MM.1S (cell line): ENCODE data around the gene NPEPL1.

Experiments used
- EZH2 ChIP-seq: fragments of 300-600 bp; sonication (generic); optimal IDR thresholded peaks from 2 replicates; pipeline ENCODE3; 2017; ENCODE audit warnings: low read depth, mild to moderate bottlenecking, antibody characterized with exemption, low read length, mixed read lengths
- EZH2phosphoT487 ChIP-seq: fragments of 300-600 bp; sonication (generic); IDR thresholded peaks from 2 replicates; pipeline ENCODE4 v1.6.1; 2018; ENCODE audit warnings: antibody characterized with exemption, low read length
- TF ChIP-seq, protein P1 (sequence below): fragments of 300-600 bp; sonication (generic); IDR thresholded peaks from 2 replicates; pipeline ENCODE4 v1.5.1; 2016; ENCODE audit warnings: antibody characterized with exemption, low read length, mixed read lengths

DNA sequence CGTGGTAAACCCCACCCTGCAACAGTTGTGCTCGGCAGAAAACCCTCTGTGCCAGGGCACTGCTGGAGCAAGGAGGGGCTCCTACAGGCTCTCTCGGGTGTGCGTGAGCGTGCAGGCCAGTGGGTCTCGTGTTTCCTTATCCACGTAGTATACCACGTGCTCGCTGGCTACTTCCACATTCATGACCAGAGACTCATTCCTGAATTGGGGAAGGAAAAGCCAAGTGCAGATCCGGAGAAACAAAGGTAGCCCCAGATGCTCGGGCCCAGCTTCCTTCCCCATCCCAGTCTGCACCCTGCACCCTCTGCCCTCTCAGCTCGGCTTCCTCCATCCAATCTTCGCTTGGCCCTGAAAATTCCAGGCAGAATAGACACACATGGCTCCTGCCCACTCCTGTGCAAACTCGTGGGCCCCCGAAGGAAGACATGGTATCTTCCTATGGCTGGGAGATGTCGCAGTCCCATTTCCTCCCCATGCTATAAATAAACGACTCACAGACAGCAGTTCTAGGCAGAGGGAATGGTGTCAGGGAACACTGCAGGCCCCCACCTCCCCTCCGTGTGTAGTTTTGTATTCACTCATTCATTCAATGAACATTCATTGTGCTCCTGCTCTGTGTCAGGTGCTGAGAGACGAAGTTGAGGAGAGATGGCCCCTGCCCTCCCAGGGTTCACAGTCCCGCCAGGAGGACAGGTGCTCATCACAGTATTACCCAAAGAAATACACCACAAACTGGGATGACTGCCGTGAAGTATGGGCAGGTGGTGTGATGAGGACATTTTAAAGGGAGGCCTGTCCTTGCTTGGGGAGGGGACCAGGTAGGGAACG lies 29.6 kb downstream of the NPEPL1 start:
- TF ChIP-seq, protein P1, sequence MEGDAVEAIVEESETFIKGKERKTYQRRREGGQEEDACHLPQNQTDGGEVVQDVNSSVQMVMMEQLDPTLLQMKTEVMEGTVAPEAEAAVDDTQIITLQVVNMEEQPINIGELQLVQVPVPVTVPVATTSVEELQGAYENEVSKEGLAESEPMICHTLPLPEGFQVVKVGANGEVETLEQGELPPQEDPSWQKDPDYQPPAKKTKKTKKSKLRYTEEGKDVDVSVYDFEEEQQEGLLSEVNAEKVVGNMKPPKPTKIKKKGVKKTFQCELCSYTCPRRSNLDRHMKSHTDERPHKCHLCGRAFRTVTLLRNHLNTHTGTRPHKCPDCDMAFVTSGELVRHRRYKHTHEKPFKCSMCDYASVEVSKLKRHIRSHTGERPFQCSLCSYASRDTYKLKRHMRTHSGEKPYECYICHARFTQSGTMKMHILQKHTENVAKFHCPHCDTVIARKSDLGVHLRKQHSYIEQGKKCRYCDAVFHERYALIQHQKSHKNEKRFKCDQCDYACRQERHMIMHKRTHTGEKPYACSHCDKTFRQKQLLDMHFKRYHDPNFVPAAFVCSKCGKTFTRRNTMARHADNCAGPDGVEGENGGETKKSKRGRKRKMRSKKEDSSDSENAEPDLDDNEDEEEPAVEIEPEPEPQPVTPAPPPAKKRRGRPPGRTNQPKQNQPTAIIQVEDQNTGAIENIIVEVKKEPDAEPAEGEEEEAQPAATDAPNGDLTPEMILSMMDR = no peak
- no peak for TF ChIP-seq EZH2phosphoT487
- no peak for TF ChIP-seq EZH2
